HG03103 (cell line): ENCODE measurements around the gene SPATS2.
"Not testable (repeated sequence)": the region's sequence is repeated elsewhere in the genome, so short reads cannot be mapped to it uniquely, and the experiment has no call there.

Experiments used
- ATAC-seq: cut with Tn5 transposase; IDR thresholded peaks from one replicate; pipeline ENCODE4 v1.9.1; 2021; ENCODE audit warnings: low read depth; ENCODE audit not compliant: unreplicated experiment

Gene SPATS2

DNA sequence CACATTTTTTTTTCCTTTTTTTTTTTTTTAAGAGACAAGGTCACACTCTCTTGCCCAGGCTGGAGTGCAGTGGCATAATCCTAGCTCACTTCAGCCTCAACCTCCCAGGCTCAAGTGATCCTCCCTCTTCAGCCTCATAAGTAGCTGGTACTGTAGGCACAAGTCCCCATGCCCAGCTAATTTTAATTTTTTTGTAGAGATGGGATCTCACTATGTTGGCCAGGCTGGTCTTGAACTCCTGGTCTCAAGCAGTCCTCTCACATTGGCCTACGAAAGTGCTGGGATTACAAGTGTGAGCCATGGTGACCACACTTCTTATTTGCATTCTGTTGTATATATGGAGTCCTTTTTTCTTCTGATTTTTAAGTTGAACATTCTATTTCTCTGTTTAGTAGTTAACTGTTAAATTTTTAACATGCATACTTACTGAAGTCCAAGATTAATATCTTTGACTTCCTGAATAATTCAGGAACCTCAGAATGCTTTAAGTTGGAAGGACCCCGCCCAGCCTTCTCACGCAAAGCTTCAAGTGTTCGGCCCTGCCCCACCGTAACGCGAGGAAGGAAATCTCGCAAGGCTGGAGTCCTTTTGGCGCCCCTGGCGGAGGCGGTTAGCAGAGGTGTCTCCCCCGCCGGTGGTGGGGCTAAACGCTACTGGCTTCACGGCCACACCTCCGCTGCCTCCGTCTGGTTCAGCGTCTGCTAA is 21.6 kb downstream of the SPATS2 start:
- ATAC-seq: no peak

DNA sequence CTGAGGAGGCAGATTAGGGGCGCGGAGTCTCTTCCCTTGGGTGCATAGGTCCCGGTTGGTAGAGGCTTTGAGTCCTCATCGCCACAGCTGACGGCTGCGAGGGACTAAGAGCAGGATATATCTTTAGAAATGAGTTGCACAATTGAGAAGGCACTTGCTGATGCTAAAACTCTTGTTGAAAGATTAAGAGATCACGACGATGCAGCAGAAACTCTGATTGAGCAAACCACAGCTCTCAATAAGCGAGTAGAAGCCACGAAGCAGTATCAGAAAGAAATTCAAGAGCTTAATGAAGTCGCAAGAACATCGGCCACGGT is 22.1 kb downstream of the SPATS2 start:
- ATAC-seq: no peak

DNA sequence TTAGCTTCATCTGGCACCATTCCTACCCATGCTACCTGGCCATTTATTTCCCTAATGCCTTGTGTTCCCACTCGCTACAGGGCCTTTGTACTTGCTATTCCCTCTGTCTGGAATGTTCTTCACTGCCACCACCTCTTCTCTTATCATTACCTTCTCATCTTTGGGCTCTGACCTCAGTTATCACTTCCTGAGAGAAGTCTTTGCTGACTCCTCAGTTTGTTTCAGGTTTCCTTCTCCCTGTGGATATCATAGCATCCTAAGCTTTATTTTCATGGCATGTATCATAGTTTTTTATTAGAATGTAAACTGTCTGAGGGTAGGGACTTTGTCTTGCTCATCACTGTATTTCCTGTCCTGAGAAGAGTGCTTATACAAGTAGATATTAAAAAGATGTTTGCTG is 29.7 kb downstream of the SPATS2 start:
- no peak for ATAC-seq

DNA sequence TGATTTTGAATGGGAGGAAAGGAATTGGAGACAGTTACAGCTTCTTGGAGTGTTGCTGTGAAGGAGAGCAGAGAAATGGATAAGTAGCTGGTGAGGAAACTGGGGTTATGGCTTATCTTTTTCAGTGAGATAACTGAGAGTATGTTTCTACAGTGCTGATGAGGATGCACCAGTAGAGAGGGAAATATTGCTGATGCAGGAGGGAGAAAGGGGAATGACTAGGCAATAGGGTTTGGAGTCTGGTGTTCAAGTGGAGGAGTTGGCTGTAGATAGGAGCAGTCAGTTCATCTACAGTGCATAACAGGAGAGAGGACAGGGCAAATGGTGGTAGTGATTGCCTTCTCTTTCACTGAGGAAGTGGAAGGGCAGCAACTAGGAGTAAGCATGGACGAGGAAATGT is 33.0 kb downstream of the SPATS2 start:
- ATAC-seq: no peak

DNA sequence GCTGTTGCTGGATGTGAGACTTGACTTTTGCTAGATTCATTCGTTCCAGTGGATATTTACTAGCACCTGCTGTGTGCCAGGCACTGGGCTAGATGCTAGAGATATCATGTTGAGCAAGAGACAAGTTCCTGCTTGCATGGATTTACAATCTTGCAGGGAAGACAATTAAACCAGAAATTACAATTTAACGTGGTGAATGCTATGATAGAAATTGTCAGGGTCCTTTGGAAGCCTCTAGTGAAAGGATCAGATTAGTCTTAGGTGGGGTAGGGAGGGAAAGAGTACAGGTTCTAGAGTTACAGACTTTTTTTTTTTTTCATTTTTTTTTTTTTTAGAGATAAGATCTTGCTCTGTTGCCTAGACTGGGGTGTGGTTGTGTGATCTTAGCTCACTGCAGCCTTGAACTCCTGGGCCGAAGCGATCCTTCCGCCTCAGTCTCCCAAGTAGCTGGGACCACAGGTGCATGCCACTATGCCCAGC is 36.7 kb downstream of the SPATS2 start:
- no peak for ATAC-seq

DNA sequence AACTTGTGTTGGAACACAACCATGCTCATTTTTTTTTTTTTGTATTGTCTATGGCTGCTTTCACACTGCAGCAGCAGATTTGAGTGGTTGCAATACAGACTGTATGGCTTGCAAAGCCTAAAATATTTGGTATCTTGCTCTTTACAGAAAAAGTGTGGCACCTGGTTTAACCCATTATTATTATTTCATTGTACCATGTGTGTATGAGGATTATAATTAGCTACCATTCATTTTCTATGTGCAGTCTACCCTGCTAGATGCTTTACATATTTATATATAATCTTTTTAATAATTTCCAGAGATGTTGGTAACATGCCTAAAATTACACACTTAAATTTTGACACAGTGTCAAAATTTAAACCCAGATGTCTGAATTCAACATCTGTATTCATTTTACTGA is 37.7 kb downstream of the SPATS2 start:
- no peak for ATAC-seq

DNA sequence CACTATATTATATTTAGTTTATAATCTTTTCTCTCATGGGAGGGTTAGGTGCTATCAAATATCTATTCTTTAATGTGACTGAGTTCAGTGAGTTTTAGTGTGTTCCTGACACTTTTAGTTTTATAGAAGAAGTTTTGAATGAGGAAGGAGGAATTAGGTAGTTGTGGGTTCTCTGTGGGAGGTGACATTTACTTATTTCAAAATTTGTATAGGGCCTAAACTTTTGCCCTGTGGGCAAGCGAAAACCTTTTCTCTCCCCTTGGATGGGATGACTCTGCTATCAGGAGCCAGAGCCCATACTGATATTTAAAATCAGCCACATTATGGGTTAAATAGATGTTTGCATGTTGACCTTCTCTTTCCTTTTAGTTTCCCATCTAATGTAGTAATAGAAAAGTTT is 43.6 kb downstream of the SPATS2 start:
- ATAC-seq: no peak

DNA sequence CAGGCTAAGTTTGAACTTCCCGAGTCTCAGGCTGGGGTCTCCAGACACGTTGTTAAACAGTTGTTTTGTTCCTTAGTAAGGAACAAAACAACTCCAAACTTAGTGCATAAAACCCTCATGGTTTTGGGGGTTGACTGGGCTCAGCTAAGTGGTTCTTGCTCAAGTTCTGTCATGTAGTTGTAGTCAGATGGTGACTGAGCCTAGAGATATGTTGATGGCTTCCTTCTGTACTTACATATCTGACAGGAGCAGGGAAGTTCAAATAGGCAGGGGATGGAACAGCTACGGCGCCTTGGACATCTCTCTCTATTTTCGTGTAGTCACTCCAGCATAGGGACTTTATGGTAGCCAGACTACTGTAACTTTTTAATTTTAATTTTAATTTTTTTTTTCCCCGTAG is 45.7 kb downstream of the SPATS2 start:
- ATAC-seq: no peak

DNA sequence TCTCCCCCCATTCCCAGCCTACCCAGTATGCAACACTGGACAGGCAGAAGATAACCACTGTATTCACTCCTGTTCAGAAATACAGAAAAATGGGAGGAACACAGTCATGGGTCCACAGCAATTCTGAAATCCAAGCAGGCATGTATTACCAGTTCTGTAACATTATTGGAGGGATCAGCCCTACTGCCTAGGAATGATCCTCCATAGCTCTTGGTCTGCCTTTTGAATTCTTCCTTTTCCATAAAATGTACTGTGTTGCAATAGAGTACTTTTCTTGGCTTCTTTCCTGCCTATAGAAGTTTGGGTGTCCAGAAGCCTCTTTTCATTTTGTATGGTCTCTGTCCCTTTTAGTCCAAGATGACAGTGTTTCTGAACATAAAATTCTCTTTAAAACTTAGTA is 46.5 kb downstream of the SPATS2 start:
- no peak for ATAC-seq

DNA sequence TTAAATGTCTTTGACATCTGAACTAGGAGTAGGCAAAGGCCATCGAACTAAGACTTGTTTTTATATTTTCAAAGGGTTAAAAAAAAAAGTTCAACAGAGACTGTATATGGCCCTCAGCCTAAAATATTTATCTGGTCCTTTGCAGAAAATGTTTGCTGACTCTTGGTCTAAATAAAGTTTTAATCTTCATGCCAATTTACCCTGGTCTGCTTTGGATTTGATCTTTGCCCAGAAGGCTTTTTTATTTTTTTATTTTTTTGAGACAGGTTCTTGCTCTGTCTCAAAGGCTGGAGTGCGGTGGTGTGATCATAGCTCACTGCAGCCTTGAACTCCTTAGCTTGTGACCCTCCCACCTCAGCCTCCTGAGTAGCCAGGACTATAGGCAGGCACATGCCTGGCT is 47.1 kb downstream of the SPATS2 start:
- ATAC-seq: no peak

DNA sequence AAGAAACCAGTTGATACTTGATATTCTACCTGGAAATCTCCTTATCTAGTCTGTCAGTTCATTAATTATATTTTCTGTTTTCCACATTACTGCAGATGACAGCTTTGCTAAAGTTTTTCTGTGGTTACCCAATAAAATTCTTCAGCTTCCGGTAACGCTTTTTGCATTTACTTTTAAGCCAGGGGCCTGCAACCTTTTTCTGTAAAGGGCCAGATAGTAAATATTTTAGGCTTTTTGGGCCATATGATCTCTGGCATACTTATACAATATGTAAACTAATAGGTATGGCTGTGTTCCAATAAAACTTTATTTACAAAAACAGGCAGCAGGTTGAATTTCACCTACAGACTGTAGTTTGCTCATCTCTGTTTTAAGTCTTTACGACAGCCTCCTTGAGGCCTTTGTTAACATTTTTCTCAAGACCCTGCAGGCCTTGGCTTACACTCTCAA is 48.3 kb downstream of the SPATS2 start:
- ATAC-seq: no peak

DNA sequence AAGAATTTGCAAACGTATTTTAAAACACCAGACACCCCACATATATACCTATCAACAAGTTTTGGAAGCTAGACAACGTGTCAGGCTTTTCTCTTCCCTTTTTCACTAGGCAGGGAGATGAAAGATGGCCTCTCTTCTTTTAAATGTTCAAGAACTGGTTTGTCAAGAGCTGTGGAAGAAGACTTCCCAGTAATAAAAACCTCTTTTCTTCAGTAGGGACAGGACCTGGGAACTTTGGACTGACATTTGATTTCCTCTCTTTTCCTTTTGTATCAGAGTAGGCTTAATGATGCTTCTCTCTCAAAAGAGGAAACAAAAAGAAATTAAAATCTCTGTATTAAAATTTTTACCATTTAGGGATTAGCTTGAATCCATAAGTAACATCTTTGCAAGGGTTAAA is 49.6 kb downstream of the SPATS2 start:
- no peak for ATAC-seq

DNA sequence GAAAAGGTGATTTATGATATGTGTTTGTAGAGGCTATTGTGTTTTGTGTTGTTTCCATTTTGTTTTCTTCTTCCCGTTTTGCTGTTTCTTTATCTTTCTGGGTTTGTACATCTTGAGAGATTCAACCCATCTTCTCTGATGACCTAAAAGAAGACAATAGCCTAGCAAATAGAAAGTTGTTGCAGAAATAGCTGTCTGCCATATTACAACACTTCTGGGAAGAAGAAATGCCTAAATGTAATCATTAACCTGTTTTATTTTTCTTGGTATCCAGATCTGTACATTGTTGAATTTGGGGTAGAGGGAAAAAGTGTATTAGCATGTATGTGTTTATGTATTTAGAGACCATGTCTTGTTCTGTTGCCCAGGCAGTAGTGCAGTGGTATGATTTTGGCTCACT is 50.3 kb downstream of the SPATS2 start:
- no peak for ATAC-seq

DNA sequence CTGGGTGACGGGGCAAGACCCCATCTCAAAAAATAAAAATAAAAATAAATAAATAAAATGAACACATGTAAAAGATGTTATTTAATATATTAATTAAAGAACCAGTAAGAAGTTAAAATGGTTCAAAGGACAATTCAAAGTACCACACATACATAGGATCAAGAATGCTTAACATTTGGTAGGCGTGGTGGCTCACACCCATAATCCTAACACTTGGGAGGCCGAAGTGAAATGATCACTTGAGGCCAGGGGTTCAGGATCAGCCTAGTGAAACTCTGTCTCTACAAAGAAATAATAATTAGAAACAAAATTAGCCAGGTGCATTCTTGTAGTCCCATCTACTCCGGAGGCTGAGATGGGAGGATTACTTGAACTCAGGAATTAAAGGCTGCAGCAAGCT is 53.3 kb downstream of the SPATS2 start:
- ATAC-seq: no peak

DNA sequence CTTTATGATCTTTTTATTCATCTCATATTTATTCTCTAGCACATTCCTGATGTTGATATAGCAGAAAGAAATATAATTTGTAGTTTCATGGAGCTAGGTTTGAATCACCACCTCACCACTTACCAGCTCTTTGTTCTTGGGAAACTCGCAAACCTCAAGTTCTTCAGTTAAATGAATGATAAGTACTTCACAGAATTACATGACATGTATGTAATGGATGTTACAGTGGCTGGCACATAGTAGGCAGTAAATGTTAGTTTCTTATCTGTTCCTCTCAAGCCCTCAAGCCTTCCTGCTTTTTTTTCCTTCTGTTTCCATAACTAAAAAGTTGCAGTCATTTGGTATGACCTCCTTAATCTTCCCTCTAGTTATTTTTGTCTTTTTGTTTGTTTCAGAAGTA is 54.9 kb downstream of the SPATS2 start:
- ATAC-seq: no peak

DNA sequence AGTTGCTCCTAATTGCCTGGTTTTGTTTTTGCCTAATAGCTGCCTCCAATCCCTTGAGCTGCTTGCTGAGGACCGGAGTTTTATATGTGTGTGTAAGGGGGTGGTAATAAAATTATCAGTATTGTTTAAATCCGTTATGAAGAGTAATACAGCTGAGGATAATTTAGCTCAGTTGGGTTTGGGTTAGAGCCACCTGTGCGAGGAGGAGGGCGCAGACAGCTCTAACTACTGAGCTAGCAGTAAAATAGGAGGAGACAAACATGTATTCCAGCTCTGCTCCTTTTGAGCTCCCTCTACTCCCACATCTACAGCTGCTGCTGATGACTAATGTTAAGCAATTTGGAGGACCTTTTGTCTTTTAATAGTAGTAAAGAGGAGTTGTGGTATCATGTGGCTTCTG is 61.5 kb downstream of the SPATS2 start:
- ATAC-seq: no peak

DNA sequence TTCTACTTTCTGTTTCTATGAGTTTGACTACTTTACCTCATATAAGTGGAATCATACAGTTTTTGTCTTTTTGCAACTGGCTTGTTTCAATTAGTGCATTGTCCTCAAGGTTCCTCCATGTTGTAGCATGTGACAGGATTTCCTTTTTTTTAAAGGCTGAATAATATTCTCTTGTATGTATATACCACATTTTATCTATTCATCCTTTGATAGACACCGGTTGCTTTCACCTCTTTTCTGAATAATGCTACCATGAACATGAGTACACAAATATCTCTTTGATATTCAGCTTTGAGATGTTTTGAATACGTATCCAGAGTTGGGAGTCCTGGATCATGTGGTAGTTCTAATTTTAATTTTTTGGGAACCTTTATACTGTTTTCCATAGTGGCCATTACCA is 65.4 kb downstream of the SPATS2 start:
- no peak for ATAC-seq

DNA sequence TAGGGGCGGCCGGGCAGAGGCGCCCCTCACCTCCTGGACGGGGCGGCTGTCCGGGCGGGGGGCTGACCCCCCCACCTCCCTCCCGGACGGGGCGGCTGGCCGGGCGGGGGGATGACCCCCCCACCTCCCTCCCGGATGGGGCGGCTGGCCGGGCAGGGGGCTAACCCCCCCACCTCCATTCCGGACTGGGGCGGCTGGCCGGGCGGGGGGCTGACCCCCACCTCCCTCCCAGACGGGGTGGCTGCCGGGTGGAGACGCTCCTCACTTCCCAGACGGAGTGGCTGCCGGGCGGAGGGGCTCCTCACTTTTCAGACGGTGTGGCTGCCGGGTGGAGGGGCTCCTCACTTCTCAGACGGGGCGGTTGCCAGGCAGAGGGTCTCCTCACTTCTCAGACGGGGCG is 69.5 kb downstream of the SPATS2 start:
- not testable (repeated sequence) for ATAC-seq

DNA sequence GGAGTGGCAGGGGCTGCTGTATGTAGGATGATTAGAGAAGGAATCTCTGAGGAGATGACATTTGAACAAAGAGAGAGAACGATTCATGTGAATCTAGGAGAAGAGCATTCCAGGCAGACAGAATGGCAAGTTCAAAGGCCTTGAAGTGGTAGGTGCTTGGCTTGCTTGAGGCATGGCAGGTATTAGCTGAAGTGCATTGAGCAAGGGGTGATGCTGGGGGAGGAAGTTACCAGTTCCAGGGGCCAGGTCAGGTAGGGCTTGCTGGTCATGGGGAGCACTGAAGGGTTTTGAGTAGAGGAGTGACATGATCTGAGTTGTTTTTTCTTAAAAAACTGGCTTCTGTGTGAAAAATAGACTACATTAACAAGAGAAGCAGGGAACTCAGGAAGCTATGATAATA is 71.8 kb downstream of the SPATS2 start:
- ATAC-seq: no peak

DNA sequence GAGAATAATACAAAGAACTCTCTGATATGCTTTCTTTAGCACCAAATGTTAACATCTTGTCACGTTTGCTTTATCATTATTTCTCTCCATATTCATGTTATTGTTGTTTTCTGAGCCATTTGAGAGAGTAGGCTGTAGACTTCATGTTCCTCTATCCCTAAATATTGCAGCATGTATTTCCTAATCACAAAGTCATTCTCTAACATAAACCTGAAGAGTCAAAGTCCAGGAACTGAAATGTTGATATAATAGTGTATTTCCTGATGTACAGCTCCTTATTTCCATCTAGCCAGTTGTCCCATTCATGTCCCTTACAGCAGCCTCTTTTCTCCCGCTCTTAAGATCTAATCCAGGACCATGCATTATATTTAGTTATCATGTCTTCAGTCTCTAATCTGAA is 72.8 kb downstream of the SPATS2 start:
- no peak for ATAC-seq

DNA sequence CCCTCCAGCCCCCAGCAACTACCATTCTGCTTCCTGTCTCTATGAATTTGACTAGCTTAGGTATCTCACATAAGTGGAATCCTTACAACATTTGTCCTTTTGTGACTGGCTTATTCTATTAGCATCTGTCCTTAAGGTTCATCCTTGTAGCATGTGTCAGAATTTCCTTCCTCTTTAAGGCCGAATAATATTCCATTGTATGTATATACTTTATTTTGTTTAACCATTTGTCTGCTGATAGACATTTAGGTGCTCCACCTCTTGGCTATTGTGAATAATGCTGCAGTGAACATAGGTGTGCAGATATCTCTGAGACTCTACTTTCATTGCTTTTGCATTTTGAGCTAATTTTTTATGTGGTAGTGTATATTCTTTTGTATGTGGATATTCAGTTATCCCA is 75.7 kb downstream of the SPATS2 start:
- ATAC-seq: no peak

DNA sequence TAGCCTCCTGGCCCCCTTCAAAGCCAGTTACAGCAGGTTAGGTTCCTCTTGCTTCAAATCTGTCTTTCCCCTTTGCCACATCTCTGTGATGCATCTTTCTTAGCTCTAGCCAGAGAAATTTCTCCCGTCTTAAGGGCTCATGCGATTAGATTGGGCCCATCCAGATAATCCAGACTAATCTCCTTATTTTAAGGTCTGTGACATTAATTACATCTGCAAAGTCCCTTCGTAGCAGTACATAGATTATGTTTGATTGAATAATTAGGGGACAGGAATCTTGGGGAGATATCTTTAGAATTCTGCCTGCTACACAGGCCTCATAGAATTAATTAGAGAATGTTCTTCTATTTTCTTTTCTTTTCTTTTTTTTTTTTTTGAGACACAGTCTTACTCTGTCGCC is 79.3 kb downstream of the SPATS2 start:
- ATAC-seq: no peak

DNA sequence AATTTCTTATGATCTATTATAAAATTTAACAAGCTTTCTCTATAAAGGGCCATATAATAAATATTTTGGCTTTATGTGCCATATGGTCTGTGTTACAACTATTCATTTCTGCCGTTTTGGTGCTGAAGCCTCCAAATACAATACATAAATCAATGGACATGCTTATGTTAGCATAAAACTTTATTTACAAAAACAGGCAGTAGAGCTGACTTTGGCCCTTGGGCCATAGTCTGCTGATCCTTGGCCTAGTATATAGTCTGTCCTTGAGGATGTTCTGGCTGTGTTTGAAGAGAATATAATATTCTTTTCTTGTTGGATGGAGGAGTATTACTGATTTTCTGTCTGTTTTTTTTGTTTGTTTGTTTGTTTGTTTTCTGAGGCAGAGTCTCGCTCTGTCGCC is 81.6 kb downstream of the SPATS2 start:
- no peak for ATAC-seq
